GM12873 (cell line): ENCODE data around the gene MTG1.

Experiments
- TF ChIP-seq, protein P1 (sequence below): IDR thresholded peaks from 2 replicates; pipeline ENCODE4 v1.5.1; 2012; ENCODE audit warnings: low read depth, mild to moderate bottlenecking, moderate library complexity, low read length, control low read depth; ENCODE audit not compliant: insufficient read depth; ENCODE audit errors: missing control alignments

Gene MTG1

DNA sequence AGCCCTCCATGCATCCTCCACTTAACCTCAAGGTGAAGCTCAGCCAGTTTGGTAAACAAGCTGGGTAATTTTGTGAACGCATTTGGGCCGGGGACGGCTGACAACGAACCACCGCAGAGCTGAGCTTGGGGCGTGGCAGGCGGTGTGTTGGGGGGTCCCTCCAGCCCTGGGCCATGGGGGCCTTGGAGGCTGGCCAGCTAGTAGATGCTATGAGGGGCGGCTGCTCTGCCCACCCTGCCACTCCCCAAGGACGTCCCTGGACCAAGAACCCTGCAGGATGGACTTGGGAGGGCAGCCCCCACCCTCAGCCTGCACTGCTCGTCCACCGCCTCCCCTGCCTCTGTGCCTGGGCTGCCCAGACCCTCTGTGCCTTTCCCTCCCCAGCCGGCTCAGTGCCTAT, 47.8 kb downstream of the MTG1 start:
- TF ChIP-seq, protein P1, sequence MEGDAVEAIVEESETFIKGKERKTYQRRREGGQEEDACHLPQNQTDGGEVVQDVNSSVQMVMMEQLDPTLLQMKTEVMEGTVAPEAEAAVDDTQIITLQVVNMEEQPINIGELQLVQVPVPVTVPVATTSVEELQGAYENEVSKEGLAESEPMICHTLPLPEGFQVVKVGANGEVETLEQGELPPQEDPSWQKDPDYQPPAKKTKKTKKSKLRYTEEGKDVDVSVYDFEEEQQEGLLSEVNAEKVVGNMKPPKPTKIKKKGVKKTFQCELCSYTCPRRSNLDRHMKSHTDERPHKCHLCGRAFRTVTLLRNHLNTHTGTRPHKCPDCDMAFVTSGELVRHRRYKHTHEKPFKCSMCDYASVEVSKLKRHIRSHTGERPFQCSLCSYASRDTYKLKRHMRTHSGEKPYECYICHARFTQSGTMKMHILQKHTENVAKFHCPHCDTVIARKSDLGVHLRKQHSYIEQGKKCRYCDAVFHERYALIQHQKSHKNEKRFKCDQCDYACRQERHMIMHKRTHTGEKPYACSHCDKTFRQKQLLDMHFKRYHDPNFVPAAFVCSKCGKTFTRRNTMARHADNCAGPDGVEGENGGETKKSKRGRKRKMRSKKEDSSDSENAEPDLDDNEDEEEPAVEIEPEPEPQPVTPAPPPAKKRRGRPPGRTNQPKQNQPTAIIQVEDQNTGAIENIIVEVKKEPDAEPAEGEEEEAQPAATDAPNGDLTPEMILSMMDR: no peak

GRCh38 chr10:133442191-133442966, 48.4 kb downstream of the MTG1 start:
- TF ChIP-seq, protein P1: no peak

- TF ChIP-seq, protein P1: no peak
Measured at GRCh38 chr10:133442967-133443924, 49.3 kb downstream of the MTG1 start.

DNA sequence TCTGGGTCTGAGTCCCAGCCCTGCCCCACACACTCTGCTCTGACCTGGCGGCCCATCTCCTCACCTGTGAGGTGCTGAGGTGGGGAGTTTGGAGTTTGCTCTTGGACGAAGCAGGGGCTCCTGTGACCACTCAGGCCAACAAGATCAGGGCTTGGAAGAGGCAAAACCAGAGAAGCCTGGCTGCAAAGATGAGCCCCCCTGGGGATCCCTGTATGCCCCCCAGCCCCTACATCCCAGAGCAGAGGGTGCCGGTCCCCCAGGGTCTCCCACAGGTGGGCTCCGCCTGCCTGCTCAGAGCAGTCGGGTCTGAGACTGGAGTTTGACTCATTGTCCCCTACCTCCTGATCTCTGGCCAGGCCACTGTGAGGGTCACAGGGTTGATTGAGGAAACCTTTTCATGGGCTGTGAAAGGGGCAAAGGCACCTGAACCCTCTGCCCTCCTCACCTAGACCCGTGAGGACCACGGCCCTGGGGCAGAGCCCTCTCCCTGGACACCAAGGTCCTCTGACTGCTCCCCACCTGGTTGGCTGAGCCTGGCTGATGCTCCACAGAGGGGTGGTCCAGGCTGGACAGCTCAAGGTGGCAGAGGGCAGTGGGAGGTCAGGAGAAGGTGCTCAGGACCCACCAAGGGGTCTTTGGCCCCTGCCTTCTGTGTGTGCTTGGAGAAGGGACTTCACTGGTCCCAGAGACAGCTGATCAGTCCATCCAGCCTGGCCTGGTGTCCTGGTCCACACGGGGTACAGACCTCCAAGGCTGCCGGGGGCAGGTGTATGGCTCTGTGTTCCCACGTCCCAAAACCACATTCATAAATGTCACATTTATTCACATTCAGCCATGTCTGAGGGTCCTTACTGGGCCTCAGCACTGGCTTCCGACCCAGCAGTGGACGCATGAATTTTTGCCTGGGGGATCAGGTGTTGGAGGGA, 50.6 kb downstream of the MTG1 start:
- TF ChIP-seq, protein P1: no peak

DNA sequence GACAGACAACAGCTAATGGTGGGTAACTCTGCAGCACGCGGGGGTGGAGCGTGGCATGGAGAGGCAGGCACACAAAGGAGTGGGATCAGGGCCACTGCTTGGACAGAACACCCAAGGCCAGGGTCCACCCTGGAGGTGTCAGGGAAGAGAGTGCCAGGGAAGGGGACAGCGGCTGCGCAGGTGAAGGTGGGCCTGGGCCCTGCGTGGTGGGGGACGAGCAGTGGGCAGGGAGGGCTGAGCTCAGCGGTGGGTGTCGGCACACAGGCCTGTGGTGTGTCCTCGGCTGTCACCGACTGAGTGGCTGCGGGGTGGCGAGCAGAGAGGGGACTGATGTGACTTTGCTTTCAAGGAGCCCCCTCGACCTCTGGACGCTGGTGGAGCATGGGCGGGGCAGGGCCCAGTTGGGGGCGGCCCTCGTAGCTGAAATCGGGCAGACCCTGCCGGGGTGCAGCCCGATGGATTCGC, 51.3 kb downstream of the MTG1 start:
- TF ChIP-seq, protein P1: no peak

GRCh38 chr10:133445751-133446708, 52.1 kb downstream of the MTG1 start:
- TF ChIP-seq, protein P1: no peak
